Keratinocyte (primary cell): ENCODE measurements around the gene GFY.

Source experiments
- CTCF ChIP-seq, 3 experiments: IDR thresholded peaks in 1 of 3; conservative IDR thresholded peaks in 1 of 3; optimal IDR thresholded peaks in 1 of 3; 2 replicates in 2 of 3; 3 replicates in 1 of 3; pipeline versions ENCODE3 to v1.5.1; 2011; ENCODE audit warnings: low read length in 3 of 3, mild to moderate bottlenecking in 3 of 3, moderate library complexity in 2 of 3, control low read depth in 1 of 3, inconsistent platforms in 1 of 3; ENCODE audit not compliant: insufficient read depth in 2 of 3; ENCODE audit errors: extremely low read depth in 1 of 3
- EZH2 ChIP-seq: IDR thresholded peaks from one replicate; pipeline ENCODE4 v1.6.1; 2012; ENCODE audit warnings: inconsistent platforms, mild to moderate bottlenecking, low read length, moderate library complexity

GRCh38 chr19:49428547-49429451, 3.6 kb downstream of the GFY start:
- TF ChIP-seq CTCF (optimal IDR thresholded peaks at IDR 0.05 in 1 of 3, IDR thresholded peaks at IDR 0.05 in 1 of 3, conservative IDR thresholded peaks at IDR 0.05 in 1 of 3; ENCODE audit: extremely low read depth in 1 of 3, insufficient read depth in 2 of 3, low read length in 3 of 3), result no peak
- no peak for TF ChIP-seq EZH2
